ENCODE measurements around the gene KIF26B.

GRCh38 chr1:245292141-245292540 is 137.4 kb downstream of the KIF26B start:
- TF ChIP-seq CTCF (IDR thresholded peaks at IDR 0.05; ENCODE audit: low read depth, low read length) (no peak), EZH2phosphoT487 (IDR thresholded peaks at IDR 0.05; ENCODE audit: low read depth) (no peak)

Measured in OCI-LY3 (cell line).